D721Med (cell line): ENCODE results near the gene ESRRB.

ENCODE experiments used
- DNase-seq: peaks from one replicate; pipeline ENCODE4 v3.0.0; 2011; ENCODE audit warnings: low spot score; ENCODE audit not compliant: insufficient read length
- FAIRE-seq: peaks from 2 replicates; lab custom pipeline; 2011; peaks lifted over from hg19 to GRCh38; lab: Jason Lieb, UNC
- CTCF ChIP-seq: IDR thresholded peaks from 2 replicates; pipeline ENCODE4 v1.5.1; 2012; ENCODE audit warnings: mild to moderate bottlenecking, control low read depth; ENCODE audit not compliant: insufficient read depth; ENCODE audit errors: missing control alignments

Gene ESRRB

GRCh38 chr14:76375947-76376404 is at the start of gene ESRRB:
TSS of gene ESRRB (plus strand) at chr14:76376137. CDS start at chr14:76376402, 265 bp downstream.
- TF ChIP-seq CTCF: no peak
- DNase-seq: no peak
- no peak for FAIRE-seq

DNA sequence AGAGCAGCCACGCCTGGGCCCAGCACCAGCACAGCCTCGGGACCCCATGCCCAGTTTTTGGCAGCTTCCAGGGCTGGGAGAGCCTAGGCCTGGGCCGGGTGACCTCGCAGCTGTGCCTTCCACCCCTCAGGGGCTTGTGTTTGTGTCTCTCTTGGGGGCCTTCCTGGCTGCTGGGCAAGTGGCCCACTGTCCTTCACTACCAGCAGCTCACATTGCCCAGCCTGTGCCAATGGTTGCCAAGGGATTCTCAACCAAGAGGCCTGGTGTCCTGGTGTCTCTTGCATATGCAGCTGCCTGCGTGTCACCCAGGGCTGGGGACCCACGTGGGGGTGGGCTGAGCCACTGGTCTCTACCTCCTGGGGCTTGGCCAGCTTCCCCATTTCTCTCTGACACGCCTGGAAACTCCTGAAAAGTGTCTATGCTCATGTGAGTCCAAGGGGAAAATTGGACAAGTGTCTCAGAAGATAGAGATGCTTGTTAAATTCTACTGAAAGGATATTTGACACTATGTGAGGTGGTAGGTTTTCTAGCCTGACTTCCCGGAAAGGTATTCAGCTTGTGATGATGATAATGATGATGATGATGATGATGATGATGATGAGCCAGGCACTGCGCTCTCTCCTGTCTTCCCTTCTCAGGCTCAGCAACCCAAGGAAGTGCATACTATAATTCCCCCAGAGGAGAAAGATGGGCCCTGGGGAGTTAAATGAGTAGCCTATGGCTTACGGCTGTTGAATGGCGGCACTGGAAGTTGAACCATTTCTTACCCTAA is 48.8 kb upstream of the ESRRB start:
- DNase-seq (no peak), FAIRE-seq (no peak)
- no peak for TF ChIP-seq CTCF

DNA sequence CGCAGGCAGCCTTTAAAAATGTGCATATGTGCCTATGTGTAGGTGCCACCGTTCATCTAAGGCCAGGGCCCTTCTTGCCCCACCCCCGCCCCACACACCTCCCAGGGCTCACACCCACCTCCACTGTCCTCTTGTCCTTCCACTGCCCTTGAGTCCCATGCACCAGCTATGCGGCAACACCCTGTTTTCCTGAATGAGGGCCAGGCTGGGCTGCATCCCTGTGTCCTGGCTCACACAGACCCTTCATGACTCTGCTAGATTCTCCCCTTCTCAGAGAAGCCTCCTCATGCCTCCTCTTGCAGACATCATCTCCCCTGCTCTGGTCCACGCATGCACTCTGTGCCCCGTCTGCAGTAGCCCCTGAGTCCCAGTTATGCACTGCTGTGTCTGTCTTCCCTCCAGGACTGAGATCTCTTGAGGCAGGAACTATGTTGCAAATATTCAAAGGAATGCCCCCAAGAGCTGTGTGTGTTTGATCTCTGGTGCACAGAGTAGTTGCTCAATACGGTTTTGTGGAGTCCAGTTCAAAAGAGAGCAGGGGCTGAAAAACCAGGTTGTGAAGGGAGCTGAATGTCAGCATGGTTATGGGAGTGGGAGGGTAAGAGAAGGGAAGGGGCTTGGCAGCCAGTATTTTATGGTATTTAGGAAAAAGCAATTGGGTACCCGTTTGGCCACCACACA is 47.3 kb upstream of the ESRRB start:
- DNase-seq (no peak), FAIRE-seq (no peak)
- TF ChIP-seq CTCF: no peak

- no peak for FAIRE-seq
- TF ChIP-seq CTCF: no peak
- no peak for DNase-seq
These were observed 46.6 kb upstream of the ESRRB start for GRCh38 chr14:76329154-76329928.

GRCh38 chr14:76329951-76330350 is 46.0 kb upstream of the ESRRB start:
- no peak for FAIRE-seq
- TF ChIP-seq CTCF: no peak

GRCh38 chr14:76330411-76331327 is 45.3 kb upstream of the ESRRB start:
- no peak for DNase-seq
- TF ChIP-seq CTCF: no peak
- FAIRE-seq: no peak

More at GRCh38 chr14:76329951-76330350, 46.0 kb upstream of the ESRRB start:
- no peak for DNase-seq
